Uterus (tissue), 4 donors: Measurements from ENCODE around the gene PIGK. TPM values are rescaled to one million over a fixed set of nuclear protein-coding genes. Genes with fewer than 3 reads are reported as not detected.

ENCODE experiments used
- DNase-seq, 2 donors: peaks; one replicate each; pipeline ENCODE4 v3.0.0-alpha.2; 2019 to 2020
- H3K27ac ChIP-seq, 2 donors: fragments of 200-600 bp; sonication (generic); 1 replicate in 1 of 2; 2 replicates in 1 of 2; pipeline ENCODE4 v1.5.1; 2016 to 2018
- H3K27me3 ChIP-seq, 2 donors: fragments of 200-600 bp; sonication (generic); one replicate each; pipeline ENCODE4 v1.5.1; 2018 to 2019; ENCODE audit warnings: control low read depth in 1 of 2
- H3K36me3 ChIP-seq, 2 donors: fragments of 200-600 bp; sonication (generic); one replicate each; pipeline ENCODE4 v1.5.1; 2019; ENCODE audit warnings: control low read depth in 1 of 2
- H3K4me1 ChIP-seq, 2 donors: fragments of 200-600 bp; sonication (generic); one replicate each; pipeline ENCODE4 v1.5.1; 2018 to 2019; ENCODE audit warnings: control low read depth in 1 of 2
- H3K4me3 ChIP-seq, 2 donors: fragments of 200-600 bp; sonication (generic); 1 replicate in 1 of 2; 2 replicates in 1 of 2; pipeline ENCODE4 v1.5.1; 2018 to 2019; ENCODE audit warnings: mild to moderate bottlenecking in 1 of 2
- H3K9me3 ChIP-seq, 2 donors: fragments of 200-600 bp; sonication (generic); one replicate each; pipeline ENCODE4 v1.5.1; 2019; ENCODE audit warnings: control low read depth in 1 of 2
- POLR2A ChIP-seq, 2 donors: fragments of 450-650 bp; IDR thresholded peaks; one replicate each; pipeline ENCODE4 v1.6.1; 2016; ENCODE audit warnings: antibody characterized with exemption in 2 of 2, mild to moderate bottlenecking in 1 of 2, moderate library complexity in 1 of 2
- intact Hi-C: fragments of 100-400 bp; cut with DNase I; formaldehyde crosslinking; loops from one replicate; pipeline ENCODE4 v1.15.1; 2023; ENCODE audit warnings: low total_unique reads
- total RNA-seq, 4 donors: library from RNA; depleted of rRNA in 3 of 4; stranded (reverse); fragments of >200 nt in 3 of 4; gene quantifications; one replicate each; pipeline versions ENCODE4 v1.1.0 to v1.2.4, GENCODE V29; 2014 to 2023
- TF ChIP-seq, protein P1 (sequence below), 4 experiments: fragments of 200-600 bp in 2 of 4; fragments of 450-650 bp in 2 of 4; sonication (generic) in 2 of 4; IDR thresholded peaks; one replicate each; pipeline ENCODE4 v1.5.1; 2016 to 2019; ENCODE audit warnings: antibody characterized with exemption in 4 of 4, mild to moderate bottlenecking in 2 of 4, moderate library complexity in 1 of 4
- donor health status: DM: yes; HTN: yes; CAD: no.

The PIGK gene
- 10 to 100 TPM; 11.5 to 38.6 (median 32.6) TPM for total RNA-seq

DNA sequence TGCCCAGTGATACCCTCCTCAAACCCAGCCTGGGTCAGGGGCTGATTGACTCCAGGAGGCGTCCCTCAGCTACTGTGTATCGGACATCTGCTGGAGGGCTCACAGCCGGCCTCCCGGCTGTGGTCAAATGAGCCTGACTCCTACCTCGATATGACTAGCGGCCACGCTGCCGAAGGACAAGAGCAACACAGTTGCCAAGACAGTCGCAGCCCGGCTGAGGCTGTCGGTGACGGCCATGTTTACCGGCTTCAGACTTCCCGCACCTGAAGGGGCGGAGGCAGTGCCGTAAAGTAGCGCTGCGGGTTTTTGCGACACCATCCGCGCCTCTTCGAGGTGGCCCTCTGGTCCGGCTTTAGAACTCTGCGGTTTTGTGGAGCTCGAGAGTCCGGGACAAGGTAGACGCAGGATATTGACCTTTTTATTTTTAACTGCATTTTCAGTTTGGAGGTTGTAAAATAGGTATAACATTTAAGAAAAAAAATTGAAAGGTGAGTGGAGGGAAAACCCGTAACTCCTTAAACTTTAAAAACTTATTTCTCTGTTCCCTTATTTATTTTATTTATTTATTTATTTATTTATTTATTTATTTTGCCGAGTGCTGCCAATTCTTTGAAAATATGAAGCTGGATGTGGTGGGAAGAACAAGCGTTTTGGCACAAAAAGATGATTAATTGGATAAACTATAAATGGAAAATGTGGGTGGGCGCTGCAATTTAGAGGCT is at the start of gene PIGK:
TSS of gene PIGK (minus strand) at position 265 of the 722 bp plus-strand sequence. CDS start at position 237, 28 bp downstream.
- H3K27ac ChIP-seq: peak within 1 kb of the TSS; percentile 85 to 87
- H3K9me3 ChIP-seq: no peaks in the 10 kb centered on the region
- TF ChIP-seq, protein P1, sequence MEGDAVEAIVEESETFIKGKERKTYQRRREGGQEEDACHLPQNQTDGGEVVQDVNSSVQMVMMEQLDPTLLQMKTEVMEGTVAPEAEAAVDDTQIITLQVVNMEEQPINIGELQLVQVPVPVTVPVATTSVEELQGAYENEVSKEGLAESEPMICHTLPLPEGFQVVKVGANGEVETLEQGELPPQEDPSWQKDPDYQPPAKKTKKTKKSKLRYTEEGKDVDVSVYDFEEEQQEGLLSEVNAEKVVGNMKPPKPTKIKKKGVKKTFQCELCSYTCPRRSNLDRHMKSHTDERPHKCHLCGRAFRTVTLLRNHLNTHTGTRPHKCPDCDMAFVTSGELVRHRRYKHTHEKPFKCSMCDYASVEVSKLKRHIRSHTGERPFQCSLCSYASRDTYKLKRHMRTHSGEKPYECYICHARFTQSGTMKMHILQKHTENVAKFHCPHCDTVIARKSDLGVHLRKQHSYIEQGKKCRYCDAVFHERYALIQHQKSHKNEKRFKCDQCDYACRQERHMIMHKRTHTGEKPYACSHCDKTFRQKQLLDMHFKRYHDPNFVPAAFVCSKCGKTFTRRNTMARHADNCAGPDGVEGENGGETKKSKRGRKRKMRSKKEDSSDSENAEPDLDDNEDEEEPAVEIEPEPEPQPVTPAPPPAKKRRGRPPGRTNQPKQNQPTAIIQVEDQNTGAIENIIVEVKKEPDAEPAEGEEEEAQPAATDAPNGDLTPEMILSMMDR (IDR thresholded peaks at IDR 0.05): no peak
- no peak for TF ChIP-seq POLR2A (IDR thresholded peaks at IDR 0.05)
- H3K4me1 ChIP-seq: no peaks in the 10 kb centered on the region
- peak within 1 kb of the TSS; percentile 72 to 76 for H3K4me3 ChIP-seq
- intact Hi-C loops: no loop called here
- peak; percentile 80 to 84 for DNase-seq
- H3K36me3 ChIP-seq: no peaks in the 10 kb centered on the region
- no peaks in the 10 kb centered on the region for H3K27me3 ChIP-seq

DNA sequence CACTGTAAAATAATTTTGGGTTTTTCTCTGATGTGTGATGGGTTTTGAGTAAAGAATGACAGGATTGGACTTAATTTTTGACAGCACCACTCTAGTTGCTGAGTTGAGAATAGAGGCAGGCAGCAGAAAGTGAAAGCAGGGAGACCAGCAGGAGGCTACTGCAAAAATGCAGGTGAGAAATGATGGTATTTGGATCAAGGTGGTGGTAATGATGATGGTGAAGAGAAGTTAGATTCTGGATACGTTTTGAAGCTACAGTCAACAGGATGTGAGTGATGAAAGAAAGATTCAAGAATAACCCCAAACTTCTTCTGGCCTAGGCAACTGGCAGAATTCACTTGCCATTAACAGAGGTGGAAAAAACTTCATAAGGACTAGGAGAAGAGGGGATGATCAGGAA is 47.8 kb upstream of the PIGK start:
- H3K4me3 ChIP-seq: no peak overlapping the region
- no peak overlapping the region for H3K27ac ChIP-seq
- intact Hi-C loops: no loop called here
- H3K4me1 ChIP-seq: no peaks in the 10 kb centered on the region
- DNase-seq: no peak
- H3K27me3 ChIP-seq: no peaks in the 10 kb centered on the region
- TF ChIP-seq POLR2A (IDR thresholded peaks at IDR 0.05): no peak
- TF ChIP-seq, protein P1 (IDR thresholded peaks at IDR 0.05): no peak
- H3K36me3 ChIP-seq: no peaks in the 10 kb centered on the region
- no peaks in the 10 kb centered on the region for H3K9me3 ChIP-seq

GRCh38 chr1:77265180-77265579 is 46.0 kb upstream of the PIGK start:
- H3K4me1 ChIP-seq: no peaks in the 10 kb centered on the region
- no peaks in the 10 kb centered on the region for H3K9me3 ChIP-seq
- intact Hi-C loops: no loop called here
- no peaks in the 10 kb centered on the region for H3K27me3 ChIP-seq
- DNase-seq: no peak
- H3K4me3 ChIP-seq: no peak overlapping the region
- no peak overlapping the region for H3K27ac ChIP-seq
- TF ChIP-seq, protein P1 (IDR thresholded peaks at IDR 0.05): no peak
- TF ChIP-seq POLR2A (IDR thresholded peaks at IDR 0.05): no peak
- no peaks in the 10 kb centered on the region for H3K36me3 ChIP-seq

GRCh38 chr1:77263708-77264107 is 44.5 kb upstream of the PIGK start:
- Histone ChIP-seq H3K36me3 (no peaks in the 10 kb centered on the region), H3K27ac (no peak overlapping the region), H3K4me1 (no peaks in the 10 kb centered on the region), H3K27me3 (no peaks in the 10 kb centered on the region), H3K4me3 (no peak overlapping the region), H3K9me3 (no peaks in the 10 kb centered on the region)
- no peak for DNase-seq
- intact Hi-C loops: no loop called here
- TF ChIP-seq, protein P1 (IDR thresholded peaks at IDR 0.05): no peak
- TF ChIP-seq POLR2A (IDR thresholded peaks at IDR 0.05): no peak

GRCh38 chr1:77253211-77253610 is 34.0 kb upstream of the PIGK start:
- intact Hi-C loops: no loop called here
- no peak for TF ChIP-seq POLR2A (IDR thresholded peaks at IDR 0.05)
- TF ChIP-seq, protein P1 (IDR thresholded peaks at IDR 0.05): no peak

More at GRCh38 chr1:77253211-77253610, 34.0 kb upstream of the PIGK start:
- no peak overlapping the region for H3K4me3 ChIP-seq
- H3K4me1 ChIP-seq: no peaks in the 10 kb centered on the region
- H3K27me3 ChIP-seq: no peaks in the 10 kb centered on the region
- no peak overlapping the region for H3K27ac ChIP-seq
- peaks cover 0 to 13% of the 10 kb centered on the region in 2 donors for H3K9me3 ChIP-seq
- H3K36me3 ChIP-seq: no peaks in the 10 kb centered on the region
- no peak for DNase-seq
